K562 (cell line): Measurements from ENCODE around the gene ALDH7A1. TPM values are rescaled to one million over a fixed set of nuclear protein-coding genes. Genes with fewer than 3 reads are reported as not detected.
A peak's percentile ranks its signal among the peaks of the same experiment; 100 is the strongest.

Source experiments
- ATAC-seq: fragments of 200-7000 bp; cut with Tn5 transposase; 3 replicates; pipeline ENCODE4 v1.9.1; 2020; ENCODE audit warnings: moderate library complexity
- BruUV-seq: library from RNA; stranded (reverse); fragments of 400-500 nt; replicated peaks from 2 replicates; lab custom pipeline; 2021; lab: Mats Ljungman, UMichigan
- CTCF ChIA-PET: fragments of 300-600 bp; formaldehyde crosslinking; extraction: SDS; loops from one replicate; lab custom pipeline; 2021; ENCODE audit warnings: low intra/inter-chr PET ratio; lab: Yijun Ruan, JAX
- POLR2A ChIA-PET: fragments of 300-600, 350-650 bp; sonication (Branson Sonifier 250); formaldehyde crosslinking; extraction: SDS; loops from one replicate; lab custom pipeline; 2021; ENCODE audit warnings: antibody characterized with exemption, inconsistent platforms; lab: Yijun Ruan, JAX
- DNase-seq, 4 experiments: peaks; one replicate each; pipeline versions ENCODE4 v3.0.0 to v3.0.0-alpha.2; 2011 to 2018; ENCODE audit warnings: low spot score in 3 of 4, mixed read lengths in 3 of 4; ENCODE audit errors: extremely low read depth in 1 of 4
- FAIRE-seq: peaks from 2 replicates; lab custom pipeline; 2011; peaks lifted over from hg19 to GRCh38; lab: Jason Lieb, UNC
- H2AFZ ChIP-seq: 2 replicates; pipeline ENCODE4 v1.6.0; 2011; ENCODE audit warnings: low read depth, low read length, control low read depth, inconsistent platforms
- H3K27ac ChIP-seq: fragments of 200-600 bp; 3 replicates; pipeline ENCODE4 v1.8.0; 2011; ENCODE audit warnings: low read depth, mild to moderate bottlenecking, control low read depth, inconsistent platforms, low read length, moderate library complexity, mixed read lengths; ENCODE audit errors: extremely low read depth
- H3K27me3 ChIP-seq, 2 experiments: fragments of 300-600 bp in 1 of 2; 2 replicates in 1 of 2; 3 replicates in 1 of 2; pipeline versions ENCODE4 v1.6.0 to v1.8.0; 2011; ENCODE audit warnings: inconsistent platforms in 2 of 2, low read length in 2 of 2, mild to moderate bottlenecking in 1 of 2, mixed read lengths in 1 of 2, moderate library complexity in 1 of 2; ENCODE audit not compliant: control insufficient read depth in 2 of 2, insufficient read depth in 2 of 2
- H3K36me3 ChIP-seq: fragments of 300-600 bp; 3 replicates; pipeline ENCODE4 v1.8.0; 2011; ENCODE audit warnings: mild to moderate bottlenecking, low read length, inconsistent platforms; ENCODE audit not compliant: control insufficient read depth, insufficient read depth
- H3K4me1 ChIP-seq, 2 experiments: fragments of 200-600 bp in 1 of 2; replicated peaks in 1 of 2; 2 replicates in 1 of 2; 3 replicates in 1 of 2; pipeline versions ENCODE4 v1.5.1 to v1.8.0; 2011; ENCODE audit warnings: inconsistent platforms in 2 of 2, low read length in 2 of 2, mild to moderate bottlenecking in 1 of 2, mixed read lengths in 1 of 2, moderate library complexity in 1 of 2; ENCODE audit not compliant: control insufficient read depth in 2 of 2, insufficient read depth in 2 of 2
- H3K4me2 ChIP-seq: 2 replicates; pipeline ENCODE4 v1.6.1; 2011; ENCODE audit warnings: low read length, control low read depth, inconsistent platforms, mixed read lengths; ENCODE audit not compliant: insufficient read depth
- H3K4me3 ChIP-seq: fragments of 200-600 bp; sonication (generic), shearing (Covaris generic); 2 replicates; pipeline ENCODE4 v1.5.1; 2016; ENCODE audit warnings: control low read depth, inconsistent platforms
- H3K79me2 ChIP-seq: fragments of 200-600 bp; 3 replicates; pipeline ENCODE4 v1.8.0; 2011; ENCODE audit warnings: low read length, inconsistent platforms; ENCODE audit not compliant: control insufficient read depth, insufficient read depth
- H3K9ac ChIP-seq, 2 experiments: 2 replicates each; pipeline versions ENCODE4 v1.6.0 to v1.6.1; 2011; ENCODE audit warnings: low read depth in 2 of 2, low read length in 2 of 2, control low read depth in 1 of 2, inconsistent platforms in 1 of 2, mild to moderate bottlenecking in 1 of 2, mixed read lengths in 1 of 2; ENCODE audit not compliant: insufficient read depth in 1 of 2
- H3K9me1 ChIP-seq: one replicate; pipeline ENCODE4 v1.6.0; 2011; ENCODE audit warnings: inconsistent platforms, mild to moderate bottlenecking, low read length, moderate library complexity; ENCODE audit not compliant: control insufficient read depth, insufficient read depth
- H3K9me3 ChIP-seq: replicated peaks from 2 replicates; pipeline ENCODE4 v1.5.1; 2011; ENCODE audit warnings: low read depth, low read length, inconsistent platforms; ENCODE audit not compliant: control insufficient read depth, insufficient read depth
- H4K20me1 ChIP-seq: replicated peaks from 2 replicates; pipeline ENCODE4 v1.6.1; 2011; ENCODE audit warnings: low read length, inconsistent platforms, mixed read lengths; ENCODE audit not compliant: control insufficient read depth, insufficient read depth
- FOXP4 ChIP-seq: sonication (generic); formaldehyde crosslinking; IDR thresholded peaks from 2 replicates; pipeline ENCODE4 v1.8.0; 2022; ENCODE audit warnings: mild to moderate bottlenecking, missing genetic modification reagents, borderline replicate concordance
- HIVEP1 ChIP-seq: fragments of 250-450 bp; sonication (Bioruptor Pico); IDR thresholded peaks from 2 replicates; pipeline ENCODE4 v1.4.0; 2020; ENCODE audit warnings: mild to moderate bottlenecking
- KDM2B ChIP-seq: fragments of 250-450 bp; sonication (Bioruptor Pico); IDR thresholded peaks from 2 replicates; pipeline ENCODE4 v1.8.0; 2021; ENCODE audit warnings: mild to moderate bottlenecking, moderate library complexity
- MIER1 ChIP-seq: fragments of 450-650 bp; IDR thresholded peaks from 2 replicates; pipeline ENCODE4 v1.6.1; 2016; ENCODE audit warnings: antibody characterized with exemption, mild to moderate bottlenecking, low read depth
- SMARCA4 ChIP-seq: fragments of 450-650 bp; IDR thresholded peaks from 2 replicates; pipeline ENCODE4 v1.6.1; 2016
- TBL1XR1 ChIP-seq, 2 experiments: IDR thresholded peaks; 2 replicates each; pipeline ENCODE4 v1.6.1; 2012; ENCODE audit warnings: improper control_type of control experiment in 2 of 2, low read length in 2 of 2, mild to moderate bottlenecking in 1 of 2
- ZNF184 ChIP-seq: sonication (generic); formaldehyde crosslinking; IDR thresholded peaks from 2 replicates; pipeline ENCODE4 v1.5.0; 2020; ENCODE audit warnings: missing genetic modification reagents
- ZNF282 ChIP-seq: sonication (generic); formaldehyde crosslinking; IDR thresholded peaks from 2 replicates; pipeline ENCODE4 v1.8.1; 2023; ENCODE audit warnings: missing genetic modification reagents
- WGBS: fragments of 100-300 bp; shearing (Covaris generic); methylation state at CpG from one replicate; pipeline ENCODE4 v1.1.6; 2016; ENCODE audit warnings: low coverage, mixed read lengths; ENCODE audit not compliant: insufficient coverage; ENCODE audit errors: missing lambda C conversion rate; 5-methylcytosine and 5-hydroxymethylcytosine counted together
- in situ Hi-C: fragments of 300-500 bp; cut with MboI; formaldehyde crosslinking; loops from 4 replicates; pipeline ENCODE4 v1.15.0; 2018; ENCODE audit warnings: inconsistent platforms, mixed read lengths
- intact Hi-C: fragments of 100-400 bp; cut with micrococcal nuclease; formaldehyde crosslinking; loops from 2 replicates; pipeline ENCODE4 v1.14.2; 2022
- polyA plus RNA-seq, 8 experiments: library from polyadenylated mRNA; depleted of rRNA in 4 of 8; stranded (reverse) in 5 of 8; unstranded in 3 of 8; fragments of >200 nt; fragmentation: Nextera tagmentation in 2 of 8; fragmentation: Illumina TruSeq in 1 of 8; extraction: Ambion mirVana in 2 of 8; extraction: Trizol in 1 of 8; gene quantifications; 2 replicates each; pipeline versions ENCODE4 v1.2.1 to v1.2.3, GENCODE V29; 2011 to 2014; ENCODE audit warnings: inconsistent platforms in 1 of 8, missing spikeins in 1 of 8
- total RNA-seq, 7 experiments: library from RNA; depleted of rRNA in 6 of 7; stranded (reverse); fragments of >200 nt in 6 of 7; fragmentation: Illumina TruSeq in 2 of 7; extraction: Trizol in 2 of 7; gene quantifications; 2 replicates each; pipeline versions ENCODE4 v1.2.1 to v1.2.3, GENCODE V29; 2011 to 2021; ENCODE audit warnings: low replicate concordance in 1 of 7

ALDH7A1 gene
- total and polyA plus RNA-seq, 9 of the 15 experiments (the other 6 are each of a cell fraction or from before 2014, with no cell fraction given): 0.04 to 0.49 TPM; not detected in 7

GRCh38 chr5:126497506-126497905 is 97.5 kb downstream of the ALDH7A1 start:
- BruUV-seq: no TSS peak
- Histone ChIP-seq H3K9ac (no peak overlapping the region), H3K79me2 (no peaks in the 10 kb centered on the region), H2AFZ (peak overlapping the region; percentile 37), H3K36me3 (no peaks in the 10 kb centered on the region), H3K4me3 (no peak overlapping the region), H3K4me2 (no peak overlapping the region), H3K27ac (no peak overlapping the region), H3K27me3 (no peaks in the 10 kb centered on the region), H3K9me3 (no peaks in the 10 kb centered on the region), H3K4me1 (no peaks in the 10 kb centered on the region; a peak in 2 of 5 replicates), H4K20me1 (no peaks in the 10 kb centered on the region), H3K9me1 (no peaks in the 10 kb centered on the region)
- DNase-seq (no peak), FAIRE-seq (no peak), ATAC-seq (no peak)
- 54% methylated on average over 5 of the region's 5 CpGs for WGBS
- intact Hi-C loops (no loop called here), in situ Hi-C loops (no loop called here)
- ChIA-PET CTCF (interaction anchor here (0.9 kb wide), 1 partner anchor 41 kb away, joined by 3 read pairs; no protein-coding TSS in a partner anchor), POLR2A (interaction anchor here (1.0 kb wide), 1 partner anchor 15 kb away, joined by 3 read pairs; no protein-coding TSS in a partner anchor)
- TF ChIP-seq SMARCA4 (no peak), ZNF282 (CRISPR knock-in tag) (no peak), KDM2B (CRISPR knock-in tag) (no peak), FOXP4 (CRISPR knock-in tag) (no peak), ZNF184 (CRISPR knock-in tag) (no peak), MIER1 (no peak), TBL1XR1 (IDR thresholded peaks at IDR 0.05; ENCODE audit: low read length in 2 of 2) (no peak), HIVEP1 (no peak)
